WI38 (cell line): Measurements from ENCODE around the gene LSS.

Experiments
- H3K4me3 ChIP-seq: 2 replicates; pipeline ENCODE4 v1.5.1; 2011; ENCODE audit warnings: low read depth, mild to moderate bottlenecking, control low read depth, low read length
- CTCF ChIP-seq: IDR thresholded peaks from 2 replicates; pipeline ENCODE4 v1.5.1; 2012; ENCODE audit warnings: low read depth, mild to moderate bottlenecking, control low read depth, low read length

The LSS gene

GRCh38 chr21:46211376-46211775, 17.2 kb downstream of the LSS start:
- TF ChIP-seq CTCF, result no peak
- H3K4me3 ChIP-seq, result no peak overlapping the region

- no peak overlapping the region for H3K4me3 ChIP-seq
- TF ChIP-seq CTCF, result no peak
Observed at GRCh38 chr21:46210378-46211136, 18.0 kb downstream of the LSS start.

GRCh38 chr21:46208761-46209721, 19.5 kb downstream of the LSS start:
- no peak overlapping the region for H3K4me3 ChIP-seq
- no peak for TF ChIP-seq CTCF

GRCh38 chr21:46207920-46208591, 20.5 kb downstream of the LSS start:
- TF ChIP-seq CTCF, result no peak
- H3K4me3 ChIP-seq, result no peak overlapping the region

- no peak for TF ChIP-seq CTCF
- no peak overlapping the region for H3K4me3 ChIP-seq
Observed at GRCh38 chr21:46207006-46207919, 21.3 kb downstream of the LSS start.

GRCh38 chr21:46206163-46207005, 22.2 kb downstream of the LSS start:
- TF ChIP-seq CTCF, result no peak
- H3K4me3 ChIP-seq, result no peak overlapping the region
